Esophagus (tissue), 2 donors: Measurements from ENCODE around the gene CLCA1. TPM values are rescaled to one million over a fixed set of nuclear protein-coding genes. Genes with fewer than 3 reads are reported as not detected.

Source experiments
- H3K27ac ChIP-seq, 2 donors: one replicate each; pipeline ENCODE4 v1.5.1; 2013; ENCODE audit warnings: low read depth in 2 of 2, mild to moderate bottlenecking in 2 of 2, inconsistent platforms in 1 of 2, low read length in 1 of 2, moderate library complexity in 1 of 2
- H3K27me3 ChIP-seq, 2 donors: one replicate each; pipeline ENCODE4 v1.6.1; 2013; ENCODE audit warnings: low read length in 2 of 2, control low read depth in 1 of 2, mild to moderate bottlenecking in 1 of 2; ENCODE audit not compliant: insufficient read depth in 2 of 2, control insufficient read depth in 1 of 2
- H3K36me3 ChIP-seq, 2 donors: one replicate each; pipeline ENCODE4 v1.6.1; 2013; ENCODE audit warnings: low read length in 1 of 2; ENCODE audit not compliant: control insufficient read depth in 2 of 2, insufficient read depth in 2 of 2
- H3K4me1 ChIP-seq, 2 donors: one replicate each; pipeline ENCODE4 v1.6.1; 2013; ENCODE audit warnings: low read length in 1 of 2; ENCODE audit not compliant: control insufficient read depth in 2 of 2, insufficient read depth in 2 of 2
- H3K4me3 ChIP-seq, 2 donors: one replicate each; pipeline ENCODE4 v1.5.1; 2013; ENCODE audit warnings: low read length in 2 of 2, mild to moderate bottlenecking in 2 of 2, low read depth in 1 of 2, moderate library complexity in 1 of 2
- H3K9me3 ChIP-seq, 2 donors: one replicate each; pipeline ENCODE4 v1.6.1; 2013; ENCODE audit warnings: mild to moderate bottlenecking in 2 of 2, low read depth in 1 of 2, low read length in 1 of 2, moderate library complexity in 1 of 2; ENCODE audit not compliant: control insufficient read depth in 2 of 2, insufficient read depth in 1 of 2
- WGBS, 2 donors: extraction: QIAGEN DNeasy Blood & Tissue Kit; methylation state at CpG; one replicate each; pipeline ENCODE4 v1.1.7; 2013; 5-methylcytosine and 5-hydroxymethylcytosine counted together
- polyA plus RNA-seq, 2 donors: library from polyadenylated mRNA; stranded (reverse); fragments of 200-250 nt; gene quantifications; one replicate each; pipeline ENCODE4 v1.2.3, GENCODE V29; 2013
- donor health status: healthy with polysubstance abuse.
- donor health status: Bipolar disorder and iron deficiency.

CLCA1 gene
- polyA plus RNA-seq, 2 donors, result 0.10 TPM; not detected in 1

DNA sequence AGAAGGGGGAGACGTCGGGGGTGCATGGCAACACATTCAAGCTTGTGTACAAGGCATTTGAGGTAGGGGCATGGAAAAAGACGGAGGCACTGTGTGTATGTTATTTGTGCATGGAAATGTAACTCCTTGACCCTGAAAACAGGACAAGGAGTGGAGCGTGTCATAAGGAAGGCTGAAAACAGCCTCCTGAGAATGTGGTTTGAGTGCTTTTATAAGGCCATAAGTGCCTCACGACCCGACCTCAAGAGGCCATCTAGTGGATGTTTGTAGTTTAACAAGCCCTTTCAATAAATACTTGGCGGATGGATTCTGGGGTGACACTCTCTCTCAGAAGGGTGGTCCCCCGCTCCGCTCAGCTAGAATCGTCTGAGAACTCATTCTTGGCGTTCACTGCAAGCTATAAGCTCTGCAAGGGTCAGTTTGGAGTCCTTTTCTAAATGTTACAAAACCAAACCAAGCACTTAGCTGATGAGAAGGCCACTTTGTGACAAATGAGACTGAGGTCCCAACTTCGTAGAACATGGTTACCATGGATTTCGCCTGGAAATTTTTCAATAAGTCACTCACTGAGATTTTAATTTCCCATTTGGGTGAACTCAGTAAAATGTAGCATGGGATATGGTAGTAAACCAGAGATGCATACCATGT, 39.3 kb downstream of the CLCA1 start:
- Histone ChIP-seq H3K27me3 (no peaks in the 10 kb centered on the region), H3K9me3 (no peaks in the 10 kb centered on the region), H3K36me3 (no peaks in the 10 kb centered on the region), H3K4me3 (no peak overlapping the region), H3K27ac (no peak overlapping the region), H3K4me1 (peaks cover 0 to 11% of the 10 kb centered on the region in 2 donors)
- WGBS, 2 donors, result 58 to 64% methylated on average over 13 of the region's 13 CpGs

DNA sequence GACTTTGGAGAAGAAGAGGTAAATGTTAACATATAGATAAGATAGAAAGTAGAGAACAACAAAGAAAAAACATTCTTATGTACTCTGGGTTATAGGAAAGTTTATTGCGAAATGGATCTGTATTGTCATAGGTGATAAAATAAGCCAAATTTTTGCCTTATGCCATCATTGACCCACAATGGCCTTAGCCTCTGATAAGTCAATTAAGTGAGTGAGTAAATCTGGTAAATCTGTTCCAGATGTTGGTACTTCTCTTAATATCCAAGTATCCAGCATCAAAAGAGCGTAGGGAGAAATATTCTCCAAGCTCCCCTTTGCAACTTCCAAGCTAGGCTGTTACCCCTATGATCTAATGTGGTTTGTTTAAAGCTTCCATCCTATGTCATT, 39.8 kb downstream of the CLCA1 start:
- Histone ChIP-seq H3K27me3 (no peaks in the 10 kb centered on the region), H3K4me1 (peaks cover 0 to 8% of the 10 kb centered on the region in 2 donors), H3K36me3 (no peaks in the 10 kb centered on the region), H3K9me3 (no peaks in the 10 kb centered on the region), H3K27ac (no peak overlapping the region), H3K4me3 (no peak overlapping the region)
- 87 to 90% methylated on average over 2 of the region's 2 CpGs for WGBS, 2 donors

DNA sequence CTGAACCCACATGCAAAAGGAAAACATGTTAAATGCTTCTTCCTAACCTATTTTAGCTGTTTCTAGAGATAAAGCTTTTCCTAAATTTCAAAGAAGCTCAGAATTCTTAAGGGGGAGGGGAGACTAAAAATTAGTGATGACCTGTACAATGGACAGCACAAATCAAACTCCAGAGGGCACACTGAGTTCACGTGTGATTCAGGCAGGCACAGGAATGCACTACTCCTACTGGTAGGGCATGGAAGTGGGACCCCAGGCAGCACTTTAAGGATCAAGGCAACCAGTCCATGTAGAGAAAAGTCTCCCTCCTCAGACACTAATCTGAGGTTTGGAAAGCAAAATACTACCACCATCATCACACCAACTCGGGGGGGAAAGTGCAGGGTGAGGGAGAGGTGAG, 46.9 kb downstream of the CLCA1 start:
- Histone ChIP-seq H3K27ac (peak overlapping the region in 1 of 2 donors; percentile 41), H3K36me3 (no peaks in the 10 kb centered on the region), H3K9me3 (no peaks in the 10 kb centered on the region), H3K4me3 (no peak overlapping the region), H3K27me3 (no peaks in the 10 kb centered on the region), H3K4me1 (no peaks in the 10 kb centered on the region)
- 67 to 68% methylated on average over 2 of the region's 2 CpGs for WGBS, 2 donors

DNA sequence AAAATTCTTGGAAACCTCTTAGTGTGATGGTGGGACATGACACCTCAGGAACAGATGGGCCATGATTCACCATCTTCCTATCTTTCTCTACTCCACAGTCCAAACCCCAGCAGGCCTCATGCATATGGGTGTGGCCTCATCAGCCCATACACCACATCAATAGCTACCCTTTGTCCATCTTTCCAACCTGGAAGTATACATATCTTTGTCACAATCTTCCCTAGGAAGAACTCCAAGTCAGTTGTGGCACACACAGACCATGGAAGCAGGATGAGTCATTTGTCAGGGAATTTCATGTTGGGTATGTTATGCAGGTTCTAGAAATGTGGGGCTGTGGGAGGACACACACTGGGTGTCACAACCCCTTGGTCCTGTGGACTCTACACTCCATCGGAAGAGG, 47.6 kb downstream of the CLCA1 start:
- no peaks in the 10 kb centered on the region for H3K27me3 ChIP-seq
- 98 to 100% methylated on average over 1 of the region's 1 CpG for WGBS, 2 donors
- H3K36me3 ChIP-seq, result no peaks in the 10 kb centered on the region
- H3K27ac ChIP-seq, result peak overlapping the region in 1 of 2 donors; percentile 71
- no peaks in the 10 kb centered on the region for H3K4me1 ChIP-seq
- no peaks in the 10 kb centered on the region for H3K9me3 ChIP-seq
- H3K4me3 ChIP-seq, result no peak overlapping the region

DNA sequence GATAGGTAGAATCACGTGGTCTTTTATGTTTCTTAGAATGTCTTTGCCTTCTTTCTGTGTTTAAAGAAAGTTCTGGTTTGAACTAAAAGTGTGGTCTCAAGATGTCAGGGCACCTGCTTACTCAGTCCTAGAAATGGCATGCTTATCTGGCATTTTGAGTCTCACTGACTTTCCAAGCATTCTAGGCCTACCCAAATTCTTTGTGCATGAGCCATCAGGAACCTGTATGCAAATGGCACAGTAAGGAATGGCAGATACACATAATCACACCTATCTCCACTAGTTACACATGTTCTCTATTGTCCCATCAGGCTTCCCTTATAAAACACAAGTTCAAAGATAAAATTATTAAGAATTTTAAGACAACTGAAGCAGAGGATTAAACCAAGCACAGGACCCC, 48.6 kb downstream of the CLCA1 start:
- no peaks in the 10 kb centered on the region for H3K36me3 ChIP-seq
- H3K27ac ChIP-seq, result peak overlapping the region; percentile 50 to 82
- H3K9me3 ChIP-seq, result no peaks in the 10 kb centered on the region
- WGBS, 2 donors, result 46 to 65% methylated on average over 1 of the region's 1 CpG
- H3K4me3 ChIP-seq, result no peak overlapping the region
- H3K27me3 ChIP-seq, result no peaks in the 10 kb centered on the region
- H3K4me1 ChIP-seq, result no peaks in the 10 kb centered on the region

DNA sequence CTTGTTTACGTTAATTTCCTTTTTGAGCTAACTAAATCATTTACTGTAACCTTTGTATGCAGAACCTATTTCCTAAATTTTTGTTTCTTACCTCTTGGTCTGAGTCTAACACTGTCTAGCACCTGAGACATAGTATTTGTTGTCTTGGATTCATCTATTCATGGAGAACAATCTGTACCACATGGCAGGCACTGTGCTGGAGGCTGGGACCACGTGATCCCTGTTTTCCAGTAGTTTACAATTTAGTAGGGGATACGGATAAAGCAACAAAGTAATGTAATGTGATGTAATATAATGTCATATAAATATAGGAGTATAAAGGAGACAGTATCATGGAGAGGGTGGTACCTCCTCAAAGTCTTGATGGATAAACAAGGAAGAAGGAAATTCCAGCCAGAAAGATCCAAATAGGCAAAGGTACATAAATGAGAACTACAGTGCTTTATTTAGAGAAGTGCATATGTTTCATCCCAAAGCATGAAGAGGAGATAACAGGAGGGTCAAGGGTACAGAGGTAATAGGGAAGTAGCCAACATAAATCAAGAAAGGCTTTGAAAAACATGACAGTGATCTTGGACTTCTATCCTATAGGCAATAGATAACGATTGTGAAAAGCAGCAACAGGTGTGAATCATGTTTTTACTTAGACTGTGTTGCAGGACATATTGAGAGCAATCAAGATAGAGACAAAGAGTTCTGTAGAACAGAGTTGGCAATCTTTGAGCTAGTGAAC, 52.2 kb downstream of the CLCA1 start:
- Histone ChIP-seq H3K27me3 (no peaks in the 10 kb centered on the region), H3K27ac (no peak overlapping the region), H3K4me3 (no peak overlapping the region), H3K36me3 (no peaks in the 10 kb centered on the region), H3K4me1 (no peaks in the 10 kb centered on the region), H3K9me3 (peaks cover 0 to 5% of the 10 kb centered on the region in 2 donors)
- 80 to 82% methylated on average over 4 of the region's 4 CpGs for WGBS, 2 donors

DNA sequence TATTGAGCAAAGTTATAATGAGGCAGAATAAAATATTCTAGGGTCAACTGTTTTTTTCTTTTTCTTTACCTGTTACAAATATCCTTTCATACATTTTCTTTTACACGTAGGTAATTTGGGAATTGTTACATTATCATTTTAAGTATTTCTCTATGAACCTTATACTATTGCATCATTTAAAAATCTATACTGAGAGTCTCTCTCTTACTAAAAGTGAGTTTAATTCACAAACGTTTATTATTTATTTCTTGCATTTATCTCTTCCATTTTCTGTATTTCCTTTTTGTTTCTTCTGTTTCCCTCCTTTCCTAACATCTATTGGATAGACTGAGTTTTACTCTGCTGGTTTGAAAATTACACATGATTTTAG, 52.8 kb downstream of the CLCA1 start:
- H3K36me3 ChIP-seq, result no peaks in the 10 kb centered on the region
- no peaks in the 10 kb centered on the region for H3K4me1 ChIP-seq
- no peak overlapping the region for H3K27ac ChIP-seq
- no peak overlapping the region for H3K4me3 ChIP-seq
- WGBS, 2 donors, result 71% methylated on average over 2 of the region's 2 CpGs
- H3K9me3 ChIP-seq, result peaks cover 0 to 5% of the 10 kb centered on the region in 2 donors
- H3K27me3 ChIP-seq, result no peaks in the 10 kb centered on the region

DNA sequence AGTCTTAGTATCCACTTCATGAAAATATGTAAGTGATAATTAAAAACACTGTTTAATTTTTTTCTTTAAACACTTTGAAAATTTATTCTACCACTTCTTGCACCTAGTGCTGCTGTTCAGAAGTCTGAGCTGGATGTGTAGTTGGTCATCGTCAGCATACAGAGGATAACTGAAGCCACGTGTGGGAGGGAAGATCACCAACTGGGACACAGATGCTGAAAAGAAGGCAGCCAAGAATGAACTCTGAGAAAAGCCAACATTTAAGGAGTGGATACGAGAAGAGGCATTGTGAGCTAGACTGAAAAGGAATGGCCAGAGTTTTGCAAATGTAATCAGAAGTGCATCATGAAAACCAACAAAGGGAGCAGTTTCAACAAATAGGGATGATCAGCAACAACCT, 53.5 kb downstream of the CLCA1 start:
- Histone ChIP-seq H3K4me1 (no peaks in the 10 kb centered on the region), H3K27ac (no peak overlapping the region), H3K27me3 (no peaks in the 10 kb centered on the region), H3K9me3 (peaks cover 0 to 5% of the 10 kb centered on the region in 2 donors), H3K36me3 (no peaks in the 10 kb centered on the region), H3K4me3 (no peak overlapping the region)
- 70 to 74% methylated on average over 3 of the region's 3 CpGs for WGBS, 2 donors

DNA sequence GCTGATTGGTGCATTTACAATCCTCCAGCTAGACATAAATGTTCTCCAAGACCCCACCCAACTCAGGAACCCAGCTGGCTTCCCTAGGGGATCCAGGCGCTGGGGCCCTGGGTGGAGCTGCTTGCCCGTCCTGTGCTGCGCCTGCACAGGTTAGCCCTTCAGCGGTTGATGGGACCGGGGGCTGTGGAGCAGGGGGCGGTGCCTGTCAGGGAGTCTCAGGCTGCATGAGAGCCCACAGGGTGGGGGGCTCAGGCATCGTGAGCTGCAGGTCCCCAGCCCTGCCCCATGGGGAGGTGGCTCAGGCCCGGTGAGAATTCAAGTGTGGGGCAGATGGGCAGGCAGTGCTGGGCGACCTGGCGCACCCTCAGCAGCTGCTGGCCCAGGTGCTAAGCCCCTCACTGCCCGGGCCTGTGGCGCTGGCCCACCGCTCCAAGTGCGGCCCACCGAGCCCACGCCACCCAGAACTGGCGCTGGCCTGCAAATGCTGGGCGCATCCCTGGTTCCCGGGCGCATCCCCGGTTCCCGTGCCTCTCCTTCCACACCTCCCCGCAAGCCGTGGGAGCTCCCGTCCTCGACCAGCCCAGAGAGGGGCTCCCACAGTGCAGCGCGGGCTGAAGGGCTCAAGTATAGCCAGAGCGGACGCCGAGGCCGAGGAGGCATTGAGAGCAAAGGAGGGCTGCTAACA, 55.1 kb downstream of the CLCA1 start:
- no peaks in the 10 kb centered on the region for H3K36me3 ChIP-seq
- WGBS, 2 donors, result 93 to 96% methylated on average over 30 to 32 of the region's 32 CpGs
- no peak overlapping the region for H3K4me3 ChIP-seq
- peaks cover 0 to 5% of the 10 kb centered on the region in 2 donors for H3K9me3 ChIP-seq
- H3K4me1 ChIP-seq, result no peaks in the 10 kb centered on the region
- no peak overlapping the region for H3K27ac ChIP-seq
- no peaks in the 10 kb centered on the region for H3K27me3 ChIP-seq
